HG02678 (cell line): Measurements from ENCODE around the gene LRCOL1.

Experiments
- ATAC-seq: cut with Tn5 transposase; IDR thresholded peaks from one replicate; pipeline ENCODE4 v1.9.1; 2021; ENCODE audit warnings: mild to moderate bottlenecking, moderate library complexity; ENCODE audit not compliant: unreplicated experiment

Gene LRCOL1

DNA sequence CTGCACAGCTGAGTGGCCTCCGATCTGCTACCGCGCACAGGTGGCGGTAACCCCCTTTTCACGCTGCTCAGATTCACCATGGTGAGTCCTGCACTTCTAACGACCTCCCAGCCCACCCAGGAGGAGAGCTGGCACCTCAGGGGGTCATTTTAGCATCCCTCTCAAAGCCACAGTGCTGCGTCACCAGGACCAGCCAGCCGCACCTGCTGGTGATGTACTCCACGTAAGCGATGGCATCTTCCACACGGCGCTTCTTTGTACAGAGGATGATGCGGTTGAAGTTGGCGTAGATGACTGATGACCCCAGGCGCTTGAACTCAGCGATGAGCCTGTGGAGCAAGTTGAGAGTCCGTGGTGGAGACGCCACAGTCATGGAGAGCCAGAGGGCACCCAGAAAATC lies 27.4 kb upstream of the LRCOL1 start:
- no peak for ATAC-seq

DNA sequence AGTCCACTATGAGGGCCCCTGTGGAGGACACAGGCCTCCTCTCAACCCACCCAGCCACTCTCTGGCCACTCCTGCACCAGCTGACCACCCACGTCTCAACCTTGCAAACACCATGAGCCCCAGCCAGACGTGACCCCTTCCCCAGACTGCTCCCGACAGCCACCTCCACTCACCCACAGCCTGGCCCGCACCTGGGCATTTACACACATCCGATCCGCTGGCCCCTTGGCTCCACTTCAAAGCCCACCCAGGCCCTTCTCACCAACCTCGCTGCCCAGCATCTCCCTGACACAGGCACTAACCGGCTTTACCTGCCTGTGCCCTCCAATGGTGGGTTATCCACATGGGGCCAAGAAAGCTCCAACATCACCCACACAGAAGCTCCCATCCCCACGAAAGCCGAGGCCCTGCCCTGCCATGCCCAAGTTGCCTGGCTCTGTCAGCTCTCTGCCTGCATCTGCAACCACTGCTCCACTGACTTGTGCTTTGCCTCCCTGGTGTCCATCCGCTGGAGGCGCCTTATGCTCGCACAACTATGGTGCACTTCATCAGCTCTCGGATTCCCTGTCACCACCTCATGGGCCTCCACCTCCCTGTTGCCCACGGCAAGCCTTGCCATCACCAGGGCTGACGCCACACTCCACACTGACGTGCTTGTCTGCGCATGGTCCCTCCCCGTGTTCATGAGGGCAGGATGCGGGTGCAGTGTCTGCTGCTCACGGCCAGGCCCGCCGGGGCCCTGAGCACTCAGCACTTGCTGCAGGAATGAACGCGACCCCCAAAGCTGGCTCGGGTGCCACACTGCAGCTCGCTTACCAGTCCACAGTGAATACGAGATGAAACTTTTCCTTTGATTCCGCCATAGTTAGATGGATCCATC lies 24.9 kb upstream of the LRCOL1 start:
- ATAC-seq: no peak

DNA sequence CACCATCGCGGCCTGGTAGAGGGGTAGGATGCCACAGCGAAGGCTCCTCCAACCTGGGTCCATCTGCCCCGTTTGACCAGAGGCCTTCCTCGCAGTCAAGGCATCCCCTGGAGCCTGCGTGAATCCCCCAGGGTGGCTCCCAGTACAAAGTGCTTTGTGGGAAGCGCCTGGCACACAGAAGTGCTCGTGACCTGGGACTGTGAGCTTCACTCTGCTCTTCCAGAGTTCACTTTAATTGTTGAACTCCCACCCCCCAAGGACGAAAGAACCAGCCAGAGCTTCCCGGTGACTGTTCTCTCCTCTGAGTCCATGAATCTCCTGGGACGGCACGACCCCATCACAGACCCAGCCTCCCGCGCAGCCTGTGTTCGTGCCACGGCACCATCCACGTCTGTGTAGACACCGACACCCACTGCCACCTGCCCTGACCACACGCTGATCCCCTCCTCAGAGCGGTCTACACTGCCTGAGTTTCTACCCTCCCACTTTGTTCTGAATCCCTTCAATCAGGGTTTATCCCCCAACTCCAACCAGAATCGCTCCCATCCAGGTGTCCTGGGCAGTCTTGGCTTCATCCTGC lies 24.1 kb upstream of the LRCOL1 start:
- no peak for ATAC-seq

DNA sequence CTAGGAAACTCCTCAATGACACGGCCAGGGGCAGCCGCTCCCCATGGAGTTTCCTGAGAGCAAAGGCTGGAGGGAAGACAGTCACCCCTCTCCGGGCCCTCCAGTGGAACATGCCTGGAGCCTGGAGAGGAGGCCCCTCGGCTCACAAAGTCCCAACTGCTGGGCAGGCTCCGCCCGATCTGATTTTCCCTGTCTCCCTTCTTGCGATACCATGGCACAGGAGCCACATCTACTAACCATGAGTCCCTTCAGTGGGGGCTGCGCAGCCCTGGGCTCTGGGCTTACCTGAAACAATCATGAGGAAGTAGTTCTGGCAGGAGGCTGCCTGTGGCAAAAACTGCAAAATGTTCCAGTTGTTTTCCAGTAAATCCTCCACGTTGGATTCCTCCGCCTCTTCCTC lies 23.5 kb upstream of the LRCOL1 start:
- no peak for ATAC-seq

DNA sequence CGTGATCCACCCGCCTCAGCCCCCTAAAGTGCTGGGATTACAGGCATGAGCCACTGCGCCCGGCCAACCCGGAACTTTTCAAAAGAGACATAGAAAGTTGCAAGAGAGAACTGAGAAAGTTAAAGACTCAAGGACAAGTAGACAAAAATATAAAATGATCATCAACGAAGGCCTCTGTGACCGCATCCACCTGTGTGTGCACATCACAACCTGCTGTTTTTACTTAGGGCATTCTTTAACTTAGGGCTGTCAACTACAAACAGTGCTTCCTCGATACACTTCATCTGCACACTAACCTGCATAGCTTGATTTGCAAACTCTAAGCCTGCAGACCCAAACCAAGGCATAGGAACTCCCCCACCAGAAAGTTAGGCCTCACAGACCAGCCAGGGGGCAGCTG lies 23.0 kb upstream of the LRCOL1 start:
- ATAC-seq: no peak

DNA sequence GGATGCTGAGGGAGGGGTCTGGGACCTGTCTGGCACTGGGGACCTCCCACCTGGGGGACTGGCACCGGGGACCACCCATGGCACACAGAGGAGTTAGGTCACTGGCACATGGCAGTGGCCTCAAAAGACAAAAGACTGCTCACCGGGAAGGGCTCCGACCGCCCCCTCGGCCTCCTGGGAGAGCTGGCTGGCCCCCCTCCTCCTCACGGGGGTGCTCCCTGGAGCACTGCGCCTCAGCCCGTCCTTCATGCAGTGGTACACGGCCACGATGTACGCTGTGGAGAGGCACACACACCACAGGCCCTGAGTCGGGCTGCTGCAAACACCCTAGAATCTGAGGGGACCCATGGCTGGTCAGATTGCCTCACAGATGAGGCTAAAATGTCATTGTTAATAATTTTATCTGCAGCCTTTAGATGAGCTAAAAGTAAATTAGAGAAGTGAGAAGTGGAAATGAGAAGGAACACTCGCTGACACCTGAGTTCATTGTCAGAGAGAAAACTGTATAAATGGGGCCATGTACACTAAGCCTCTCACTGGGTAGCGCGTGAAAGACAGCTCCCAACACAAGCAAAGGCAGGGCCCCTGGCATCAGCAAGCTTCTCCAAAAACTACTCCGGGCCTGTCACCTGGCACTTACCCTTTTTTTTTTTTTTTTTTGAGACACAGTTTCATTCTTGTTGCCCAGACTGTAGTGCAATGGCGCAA lies 22.3 kb upstream of the LRCOL1 start:
- no peak for ATAC-seq

DNA sequence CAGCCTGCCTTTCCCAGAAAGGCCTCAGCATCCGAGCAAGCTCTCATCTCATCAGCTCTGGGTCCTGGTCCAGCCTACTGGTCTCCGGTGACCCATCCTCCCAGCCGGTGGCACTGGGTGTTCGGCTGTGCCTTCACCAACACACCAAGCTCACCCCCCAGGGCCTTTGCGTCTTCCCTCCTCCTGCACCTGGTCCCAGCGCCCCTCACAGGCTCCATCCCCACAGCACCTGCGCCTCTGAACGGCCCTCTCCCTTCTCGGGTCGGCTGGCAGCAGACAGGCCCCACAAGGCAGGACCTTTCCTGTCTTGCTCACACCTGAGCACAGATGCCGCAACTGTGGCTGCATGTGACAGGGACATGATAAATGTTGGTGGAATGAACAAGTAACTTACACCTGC lies 21.3 kb upstream of the LRCOL1 start:
- ATAC-seq: no peak

DNA sequence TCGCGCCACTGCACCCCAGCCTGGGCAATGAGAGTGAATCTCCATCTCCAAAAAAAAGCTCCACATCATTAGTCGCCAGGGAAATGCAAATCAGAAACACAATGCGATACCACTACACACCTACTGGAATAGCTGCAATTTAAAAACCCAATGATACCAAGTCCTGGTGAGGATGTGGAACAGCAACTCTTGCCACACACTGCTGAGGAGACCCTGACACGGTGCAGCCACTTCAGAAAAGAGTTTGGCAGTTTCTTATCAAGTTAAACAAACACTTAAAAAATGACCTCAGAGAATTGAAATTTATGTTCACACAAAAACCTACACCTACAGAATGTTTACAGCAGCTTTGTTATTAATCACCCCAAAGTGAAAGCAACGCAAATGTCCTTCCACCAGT lies 20.3 kb upstream of the LRCOL1 start:
- no peak for ATAC-seq

DNA sequence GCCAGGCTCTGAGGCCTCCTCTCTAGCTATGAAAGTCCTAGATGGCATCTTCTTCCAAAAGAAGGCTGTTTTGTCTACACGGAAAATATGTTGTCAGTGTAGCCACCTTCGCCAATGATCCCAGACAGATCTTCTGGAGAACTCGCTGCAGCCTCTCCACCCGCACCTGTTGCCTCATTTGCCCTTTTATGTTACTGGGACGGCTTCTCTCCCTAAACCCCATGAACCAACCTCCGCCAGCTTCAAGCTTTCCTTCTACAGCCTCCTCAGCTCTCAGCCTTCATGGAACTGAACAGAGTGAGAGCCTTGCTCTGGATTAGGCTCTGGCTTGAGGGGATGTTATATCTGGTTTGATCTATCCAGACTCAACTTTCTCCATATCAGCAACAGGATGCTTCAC lies 18.9 kb upstream of the LRCOL1 start:
- no peak for ATAC-seq

DNA sequence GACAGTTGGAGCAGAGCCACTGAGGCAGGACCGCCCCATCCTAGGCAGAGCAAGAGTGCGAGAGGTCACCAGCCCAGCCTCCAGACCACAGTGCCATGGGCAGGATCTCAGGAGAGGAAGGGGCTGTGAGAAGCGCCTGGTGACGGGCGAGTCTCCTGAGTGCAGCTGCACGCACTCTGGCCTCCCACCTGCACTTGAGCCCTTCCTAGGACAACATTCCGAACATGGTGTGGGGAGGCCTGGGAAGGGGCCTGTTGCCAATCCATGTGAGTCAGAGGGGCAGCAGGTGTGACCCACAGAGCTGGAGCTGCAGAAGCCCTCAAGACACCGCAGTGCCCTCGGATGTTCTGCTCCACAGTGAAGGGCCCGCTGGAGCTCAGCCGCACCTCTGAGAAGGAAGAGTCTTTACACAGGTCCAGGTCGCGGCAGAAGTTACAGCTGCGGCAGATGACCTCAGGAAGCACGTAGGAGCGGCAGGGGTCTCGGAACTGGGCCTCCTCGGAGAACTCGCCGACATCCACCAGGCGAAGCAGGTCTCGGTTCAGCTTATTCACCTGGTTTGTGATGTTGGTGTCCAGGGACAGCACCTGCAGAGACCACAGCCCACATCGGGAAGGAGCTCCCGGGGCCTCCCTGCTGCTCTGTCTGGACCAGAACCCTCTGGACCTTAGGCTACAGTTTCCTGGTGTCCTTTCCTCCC lies 15.5 kb upstream of the LRCOL1 start:
- no peak for ATAC-seq

DNA sequence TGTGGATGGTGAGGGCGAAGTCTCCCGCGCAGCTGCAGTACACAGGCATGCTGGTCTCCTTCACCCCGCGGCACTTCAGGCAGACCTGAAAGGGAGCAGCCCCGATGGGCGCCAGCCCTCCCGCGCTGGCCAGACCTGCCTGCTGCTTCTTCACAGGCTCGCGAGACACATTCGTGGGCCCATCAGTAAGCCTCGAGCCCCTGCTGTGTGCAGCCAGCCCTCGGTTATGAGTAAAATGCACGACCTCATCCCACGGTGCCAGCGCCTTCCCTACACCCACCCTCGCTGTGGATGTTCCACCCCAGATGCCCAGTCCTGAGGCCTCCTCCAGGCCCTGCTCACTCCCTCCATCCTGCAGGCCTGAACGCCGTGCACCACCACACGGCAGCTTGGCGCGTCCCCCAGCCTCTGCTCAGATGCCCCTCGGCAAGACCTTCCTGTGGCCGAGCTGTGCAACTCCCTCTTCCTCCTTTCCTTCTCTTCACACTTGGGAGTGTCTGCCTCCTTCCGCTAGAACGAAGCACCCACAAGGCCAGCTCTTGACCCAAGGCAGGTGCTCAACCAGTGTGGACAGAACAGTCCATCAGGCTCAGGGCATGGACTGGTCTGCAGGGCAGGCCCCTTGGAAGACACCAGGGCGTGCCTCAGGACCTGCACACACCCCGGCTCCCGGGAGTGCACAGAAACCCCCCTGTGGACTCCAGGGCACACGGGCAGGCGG lies 14.7 kb upstream of the LRCOL1 start:
- no peak for ATAC-seq

DNA sequence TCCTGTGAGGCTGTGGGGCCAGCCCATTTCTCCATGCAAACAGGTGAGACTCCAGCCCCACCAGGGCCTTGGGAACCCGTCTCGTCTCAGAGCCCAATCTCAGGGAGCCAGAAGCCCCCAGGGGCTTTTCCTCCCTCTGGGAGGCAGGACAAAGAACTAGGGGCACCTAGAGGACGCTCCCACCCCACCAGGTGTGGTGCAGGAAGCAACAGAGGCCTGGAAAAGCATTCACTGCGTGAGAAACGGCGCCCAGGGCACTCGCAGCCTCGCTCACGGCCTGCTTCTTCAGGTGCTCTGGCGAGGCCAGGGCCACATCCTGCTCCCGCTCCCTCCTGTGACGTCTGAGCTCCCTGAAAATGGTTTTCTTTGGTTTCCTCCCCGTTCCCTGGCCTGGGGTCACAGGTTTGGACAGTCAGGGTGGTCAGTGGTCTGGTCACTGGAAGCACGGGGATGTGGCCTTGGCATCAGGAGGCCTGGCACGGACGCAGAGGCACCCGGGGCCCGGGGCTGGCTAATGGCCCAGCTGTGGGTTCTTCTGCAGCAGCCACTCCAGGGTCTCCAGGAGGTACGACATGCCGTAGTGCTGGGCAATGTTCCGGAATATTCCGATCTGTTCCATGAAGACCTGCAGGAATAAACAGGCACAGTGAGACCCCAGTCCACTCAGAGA lies 13.9 kb upstream of the LRCOL1 start:
- ATAC-seq: no peak

DNA sequence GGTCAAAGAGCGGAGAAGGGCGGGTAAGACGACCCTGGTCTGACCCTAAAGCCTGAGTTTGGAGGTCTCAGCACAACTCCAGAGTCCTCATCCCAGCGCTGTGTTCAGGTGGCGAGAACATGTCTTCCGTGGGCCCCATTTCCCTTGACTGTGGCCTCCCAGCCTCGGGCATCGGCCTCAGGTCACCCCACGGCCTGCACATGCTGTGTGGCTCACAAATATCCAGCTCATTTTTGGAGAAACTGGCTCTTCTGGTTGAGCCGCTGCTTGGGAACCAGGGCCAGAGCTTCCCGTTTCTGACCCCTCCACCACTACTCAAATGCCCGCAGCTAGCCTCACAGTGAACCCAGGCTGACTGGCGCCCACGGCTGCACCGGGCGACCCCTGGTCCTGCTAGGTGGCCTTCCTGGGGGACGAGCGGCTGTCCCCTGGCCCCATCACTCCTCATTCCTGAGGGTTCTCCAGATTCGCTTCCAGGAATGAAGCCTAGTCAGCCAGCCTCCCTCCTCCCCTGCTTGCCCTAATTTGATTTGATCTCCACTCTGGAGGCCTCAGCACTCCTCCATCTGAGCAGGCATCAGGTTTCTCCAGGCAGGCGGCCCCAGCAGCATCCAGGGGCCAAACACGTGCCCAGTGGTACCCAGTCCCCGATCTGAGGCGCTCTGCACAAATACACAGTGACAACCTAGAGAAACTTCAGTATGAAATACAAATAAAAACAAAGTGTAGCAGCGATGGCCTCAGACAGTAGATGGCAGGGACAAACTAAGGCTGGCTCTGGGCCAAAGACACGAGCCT lies 12.9 kb upstream of the LRCOL1 start:
- no peak for ATAC-seq

DNA sequence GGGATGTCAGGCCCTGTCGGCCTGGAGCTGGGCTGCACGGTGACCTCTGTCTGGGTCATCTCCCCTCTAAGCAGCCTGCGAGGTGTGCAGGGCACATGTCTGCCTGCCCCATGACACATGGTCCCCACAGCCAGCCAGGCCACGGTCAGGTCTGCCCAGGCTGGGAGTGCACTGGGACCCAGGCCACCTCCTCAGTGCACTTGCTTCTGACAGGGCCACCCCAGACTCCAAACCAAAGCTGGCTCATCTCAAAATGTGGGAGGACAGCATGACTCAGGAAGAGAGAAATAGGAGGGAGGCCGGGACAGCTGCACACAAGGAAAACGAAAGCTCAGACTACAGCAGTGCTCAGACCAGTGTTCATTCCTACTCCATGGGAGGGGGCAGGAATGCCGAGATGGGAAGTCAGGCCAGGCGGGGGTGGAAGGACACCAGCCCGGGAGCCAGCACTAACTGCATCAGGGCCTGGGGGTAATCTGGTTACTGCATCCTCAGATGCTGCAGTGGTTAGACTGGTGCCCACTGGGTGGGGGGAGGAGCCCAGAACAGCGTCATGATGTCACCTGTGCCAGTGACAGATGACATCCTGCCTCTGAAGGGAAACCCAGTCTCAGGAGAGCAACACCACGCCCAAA lies 12.2 kb upstream of the LRCOL1 start:
- ATAC-seq: no peak

DNA sequence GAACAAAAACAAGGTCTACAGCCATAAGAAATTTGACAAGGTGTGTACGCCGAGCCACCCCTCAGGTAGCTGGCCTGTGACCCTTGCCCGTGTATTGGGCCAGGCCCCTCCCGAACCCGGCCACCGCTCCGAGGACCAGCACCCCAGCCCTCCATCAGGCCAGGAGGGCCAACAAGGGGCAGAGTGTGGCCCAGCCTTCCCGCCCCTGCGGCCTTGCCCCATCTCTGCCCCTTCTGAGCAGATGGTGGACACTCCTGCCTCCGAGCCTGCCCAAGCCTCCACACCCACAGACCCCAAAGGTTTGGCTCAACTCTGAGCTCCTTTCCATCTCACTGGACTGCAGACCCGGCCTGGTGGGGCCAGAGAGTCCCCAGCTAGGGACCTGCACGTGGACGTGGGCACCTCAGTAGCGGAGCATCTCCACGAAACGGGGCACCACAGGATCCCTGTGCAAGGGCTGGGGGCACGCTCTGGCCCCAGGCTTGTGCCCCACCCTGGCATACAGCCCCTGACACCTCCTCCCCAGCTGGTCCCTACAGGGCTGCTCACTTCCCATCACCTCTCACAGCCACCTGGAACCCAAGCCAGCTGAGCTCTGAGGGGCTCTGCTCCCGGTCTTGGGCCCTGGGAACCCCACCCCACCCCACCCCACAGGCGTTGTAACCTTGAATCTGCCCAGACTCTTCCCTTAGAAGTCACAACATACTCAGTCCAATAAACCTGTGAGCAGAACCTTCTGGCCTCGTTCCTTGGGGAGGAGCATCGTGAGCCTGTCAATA lies 11.5 kb upstream of the LRCOL1 start:
- ATAC-seq: no peak

DNA sequence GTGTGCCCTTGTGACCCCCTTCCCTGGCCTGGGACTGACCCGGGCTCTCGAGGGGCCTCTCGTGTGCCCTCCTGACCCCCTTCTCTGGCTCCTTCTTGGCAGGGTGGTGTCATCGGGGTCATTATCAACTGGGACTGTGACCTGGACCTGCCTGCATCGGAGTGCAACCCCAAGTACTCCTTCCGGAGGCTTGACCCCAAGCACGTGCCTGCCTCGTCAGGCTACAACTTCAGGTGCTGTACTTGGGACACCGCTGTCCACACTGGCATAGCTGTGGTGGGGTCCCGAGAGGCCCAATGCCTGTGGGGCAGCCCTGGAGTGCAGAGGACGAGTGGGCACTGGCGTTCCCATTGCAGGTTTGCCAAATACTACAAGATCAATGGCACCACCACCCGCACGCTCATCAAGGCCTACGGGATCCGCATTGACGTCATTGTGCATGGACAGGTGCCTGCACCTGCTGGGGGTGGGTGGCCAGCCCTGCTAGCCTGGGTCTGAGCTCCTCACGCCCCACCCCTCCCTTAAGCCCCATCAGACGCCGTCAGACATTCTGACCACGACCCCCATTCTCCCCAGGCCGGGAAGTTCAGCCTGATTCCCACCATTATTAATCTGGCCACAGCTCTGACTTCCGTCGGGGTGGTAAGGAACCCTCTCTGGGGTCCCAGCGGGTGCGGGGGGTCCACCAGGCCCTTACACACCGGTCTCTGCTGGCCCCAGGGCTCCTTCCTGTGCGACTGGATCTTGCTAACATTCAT lies 10.7 kb upstream of the LRCOL1 start:
- no peak for ATAC-seq

DNA sequence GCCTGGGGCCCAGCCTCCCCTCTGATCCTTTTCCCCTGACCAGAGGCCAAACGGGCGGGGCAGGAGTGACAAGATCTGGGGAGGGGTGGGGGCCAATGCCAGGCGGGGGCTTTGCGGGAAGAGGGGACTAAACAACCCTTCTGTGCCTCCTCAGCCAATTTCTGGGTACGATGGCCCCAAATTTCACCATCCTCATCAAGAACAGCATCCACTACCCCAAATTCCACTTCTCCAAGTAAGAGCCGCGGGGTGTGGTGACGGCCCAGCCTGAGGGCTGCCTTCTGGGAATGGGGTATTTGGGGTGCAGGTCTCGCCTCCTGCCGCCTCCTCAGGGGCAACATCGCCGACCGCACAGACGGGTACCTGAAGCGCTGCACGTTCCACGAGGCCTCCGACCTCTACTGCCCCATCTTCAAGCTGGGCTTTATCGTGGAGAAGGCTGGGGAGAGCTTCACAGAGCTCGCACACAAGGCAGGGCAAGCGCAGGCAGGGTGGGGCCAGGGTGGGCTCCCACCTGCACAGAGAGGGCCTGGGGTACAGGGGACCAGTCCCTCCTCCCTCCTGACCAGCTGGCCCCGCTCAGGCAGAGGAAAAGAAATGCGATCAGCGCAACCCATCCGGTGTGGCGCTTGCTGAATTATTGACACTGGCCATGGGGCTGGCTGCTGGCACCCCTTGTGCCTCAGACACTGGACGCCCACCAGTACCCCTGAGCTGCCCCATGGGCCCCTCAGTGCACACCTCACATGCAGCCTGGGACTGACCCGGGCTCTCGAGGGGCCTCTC lies 9.9 kb upstream of the LRCOL1 start:
- ATAC-seq: no peak
